OCI-LY3 (cell line): ENCODE data around the gene SELENOM.

ENCODE experiments used
- EZH2phosphoT487 ChIP-seq: fragments of 200-600 bp; shearing (Covaris generic); IDR thresholded peaks from 2 replicates; pipeline ENCODE4 v1.6.1; 2018; ENCODE audit warnings: antibody characterized with exemption, mixed run types, low read depth
- TF ChIP-seq, protein P1 (sequence below): fragments of 200-600, 300-600 bp; sonication (generic); IDR thresholded peaks from 2 replicates; pipeline ENCODE4 v1.5.1; 2014; ENCODE audit warnings: antibody characterized with exemption, low read length, low read depth

DNA sequence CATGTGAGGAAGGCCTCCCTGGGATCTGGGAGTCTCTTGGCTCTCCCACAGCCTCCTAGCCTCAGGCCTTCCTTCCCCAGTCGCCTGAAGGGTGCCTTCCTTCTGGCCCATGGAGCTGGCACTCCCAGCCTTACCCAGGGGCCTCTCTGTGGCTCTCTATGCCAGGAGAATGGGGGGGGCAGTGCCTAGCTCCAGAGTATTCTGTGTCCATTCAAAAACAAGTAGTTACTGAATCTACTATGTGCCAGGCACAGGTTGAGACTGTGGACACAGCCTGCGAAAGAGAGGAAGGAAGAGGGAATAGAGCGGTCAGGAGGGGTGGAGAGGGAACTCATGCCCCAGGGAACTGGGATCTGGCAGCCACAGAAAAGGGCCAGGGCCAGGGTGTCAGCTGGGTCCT lies 35.7 kb upstream of the SELENOM start:
- no peak for TF ChIP-seq EZH2phosphoT487
- TF ChIP-seq, protein P1, sequence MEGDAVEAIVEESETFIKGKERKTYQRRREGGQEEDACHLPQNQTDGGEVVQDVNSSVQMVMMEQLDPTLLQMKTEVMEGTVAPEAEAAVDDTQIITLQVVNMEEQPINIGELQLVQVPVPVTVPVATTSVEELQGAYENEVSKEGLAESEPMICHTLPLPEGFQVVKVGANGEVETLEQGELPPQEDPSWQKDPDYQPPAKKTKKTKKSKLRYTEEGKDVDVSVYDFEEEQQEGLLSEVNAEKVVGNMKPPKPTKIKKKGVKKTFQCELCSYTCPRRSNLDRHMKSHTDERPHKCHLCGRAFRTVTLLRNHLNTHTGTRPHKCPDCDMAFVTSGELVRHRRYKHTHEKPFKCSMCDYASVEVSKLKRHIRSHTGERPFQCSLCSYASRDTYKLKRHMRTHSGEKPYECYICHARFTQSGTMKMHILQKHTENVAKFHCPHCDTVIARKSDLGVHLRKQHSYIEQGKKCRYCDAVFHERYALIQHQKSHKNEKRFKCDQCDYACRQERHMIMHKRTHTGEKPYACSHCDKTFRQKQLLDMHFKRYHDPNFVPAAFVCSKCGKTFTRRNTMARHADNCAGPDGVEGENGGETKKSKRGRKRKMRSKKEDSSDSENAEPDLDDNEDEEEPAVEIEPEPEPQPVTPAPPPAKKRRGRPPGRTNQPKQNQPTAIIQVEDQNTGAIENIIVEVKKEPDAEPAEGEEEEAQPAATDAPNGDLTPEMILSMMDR, result no peak
